ENCODE results near the gene KSR2.

- TF ChIP-seq EZH2 (IDR thresholded peaks at IDR 0.05; ENCODE audit: borderline replicate concordance, low read length) (no peak), CTCF (IDR thresholded peaks at IDR 0.05; ENCODE audit: low read length) (no peak)
These were observed 487.3 kb downstream of the KSR2 start for GRCh38 chr12:117481470-117481869.
